ENCODE data around the gene COPS4.

Gene COPS4

DNA sequence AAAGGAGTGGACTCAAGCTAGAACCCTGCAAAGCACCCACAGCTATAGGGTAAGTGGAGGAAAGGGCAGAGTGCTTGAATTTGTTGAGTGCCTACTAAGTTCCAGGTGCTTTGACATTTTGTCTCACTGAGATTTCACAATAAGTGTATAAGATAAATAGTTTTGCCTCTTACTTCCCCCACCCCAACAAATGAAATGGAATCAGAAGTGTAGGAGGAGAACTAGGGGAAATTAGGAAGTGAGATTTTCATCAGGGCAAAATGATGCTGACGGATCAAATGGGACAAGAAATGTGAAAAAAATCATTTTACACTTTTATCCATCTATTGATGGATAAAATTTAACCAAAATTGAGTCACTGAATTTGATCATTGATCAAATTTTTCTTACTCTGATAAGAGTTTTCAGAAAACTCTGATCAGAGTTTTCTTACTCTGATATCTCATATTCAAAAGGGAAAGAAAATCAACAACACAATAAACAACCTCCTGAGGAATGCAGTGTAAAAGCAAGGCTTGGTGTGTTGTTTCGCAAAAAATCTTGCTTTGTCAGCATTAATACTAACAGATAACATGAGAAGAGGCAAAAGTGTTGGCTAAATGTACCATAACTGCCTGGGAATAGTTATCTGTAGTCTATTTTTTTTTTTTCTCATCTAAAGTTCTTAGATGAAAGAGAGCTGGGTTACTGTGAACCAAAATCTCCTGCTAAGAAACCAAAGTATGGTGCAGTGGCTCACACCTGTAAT lies 54.6 kb downstream of the COPS4 start:
- DNase-seq, result no peak

- no peak for DNase-seq
Observed at GRCh38 chr4:83093060-83093640, 58.2 kb downstream of the COPS4 start.

DNA sequence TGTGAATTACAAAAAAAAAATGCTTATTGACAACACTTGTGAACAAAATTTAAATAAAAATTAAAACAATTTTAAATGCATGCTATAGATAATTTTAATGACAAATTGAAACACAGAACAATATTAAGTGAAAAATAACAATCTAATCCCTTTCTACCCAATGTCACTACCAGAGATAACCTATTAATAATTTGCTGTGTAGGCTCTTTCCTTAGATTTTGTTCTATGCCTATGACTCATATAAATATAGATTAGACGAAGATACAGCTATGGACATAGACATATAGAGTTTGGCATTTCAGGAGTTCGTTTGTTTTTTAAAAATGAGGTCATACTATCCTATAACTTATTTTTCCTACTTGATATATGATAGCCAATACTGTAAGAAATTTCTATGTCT lies 61.4 kb downstream of the COPS4 start:
- no peak for DNase-seq

DNA sequence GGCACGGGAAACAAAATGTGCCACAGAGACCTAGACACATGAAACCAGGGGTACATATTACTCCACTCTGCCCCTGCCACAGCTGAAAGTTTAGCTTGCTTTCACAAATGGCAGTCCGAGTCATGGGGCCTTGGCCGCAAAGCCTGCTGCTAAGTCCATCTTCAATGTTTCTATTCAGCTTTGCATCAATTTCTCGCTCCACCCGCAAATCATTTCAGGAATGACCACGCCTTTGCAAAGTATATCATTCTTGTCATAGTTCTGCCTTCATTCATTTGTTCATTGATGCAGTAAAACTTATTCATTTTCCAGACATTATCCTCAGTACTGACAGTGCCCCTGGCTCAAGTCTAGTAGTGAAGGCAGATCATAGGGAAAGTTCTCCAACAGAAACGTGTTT lies 70.0 kb downstream of the COPS4 start:
- DNase-seq, result no peak

DNA sequence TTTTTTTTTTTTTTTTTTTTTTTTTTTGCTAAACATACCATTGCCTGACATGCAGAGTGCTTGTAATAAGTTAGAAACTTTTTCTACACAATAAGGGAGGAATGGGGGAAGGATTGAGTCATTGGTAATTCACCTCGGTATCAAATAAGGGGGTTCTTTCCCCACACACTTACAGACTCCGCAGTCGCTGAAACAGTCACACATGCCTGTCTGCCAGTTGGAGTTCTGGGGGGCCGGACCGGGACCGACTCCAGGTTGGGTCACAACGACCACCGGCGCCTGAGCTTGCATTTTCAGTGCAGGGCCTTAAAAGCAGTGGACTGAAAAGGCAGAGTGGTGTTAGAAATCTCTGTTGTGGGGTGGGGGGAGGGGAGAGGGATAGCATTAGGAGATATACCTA lies 72.6 kb downstream of the COPS4 start:
- DNase-seq, result no peak

DNA sequence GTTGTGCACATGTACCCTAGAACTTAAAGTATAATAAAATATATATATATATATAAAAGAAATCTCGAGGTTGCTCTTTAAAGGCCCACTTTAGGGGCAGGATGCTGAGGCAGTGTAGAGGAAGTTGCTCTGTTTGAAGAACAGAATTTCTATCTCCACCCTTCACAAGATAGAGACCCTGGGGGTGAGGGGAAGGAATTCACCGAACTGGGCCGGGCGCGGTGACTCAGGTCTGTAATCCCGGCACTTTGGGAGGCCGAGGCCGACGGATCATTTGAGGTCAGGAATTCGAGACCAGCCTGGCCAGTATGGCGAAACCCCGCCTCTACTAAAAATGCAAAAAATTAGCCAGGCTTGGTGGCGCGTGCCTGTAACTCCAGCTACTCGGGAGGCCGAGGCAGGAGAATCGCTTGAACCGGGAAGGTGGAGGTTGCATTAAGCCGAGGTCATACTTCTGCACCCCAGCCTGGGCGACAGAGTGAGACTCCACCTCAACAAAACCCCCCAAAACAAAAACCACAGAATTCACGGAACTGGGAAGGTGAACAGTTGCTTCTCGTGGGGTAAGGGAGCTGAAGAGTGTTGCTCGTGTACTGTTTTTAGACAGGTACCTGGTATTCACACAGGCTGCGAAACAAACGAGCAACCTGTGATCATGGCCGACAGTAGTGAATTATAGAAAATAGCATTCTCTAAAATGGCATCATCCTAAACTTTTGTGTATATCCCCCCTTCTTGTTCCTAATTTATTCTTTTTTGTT lies 73.3 kb downstream of the COPS4 start:
- DNase-seq, result no peak

GRCh38 chr4:83109480-83110222 lies 74.7 kb downstream of the COPS4 start:
- DNase-seq, result peak; percentile 46 to 74

GRCh38 chr4:83110223-83110945 lies 75.4 kb downstream of the COPS4 start:
- DNase-seq, result peak; percentile 83 to 93

GRCh38 chr4:83110970-83111750 lies 76.2 kb downstream of the COPS4 start:
- peak; percentile 17 to 24 for DNase-seq

- peak in 1 of 2 experiments; percentile 14 for DNase-seq
Observed at GRCh38 chr4:83111751-83112141, 76.8 kb downstream of the COPS4 start.

DNA sequence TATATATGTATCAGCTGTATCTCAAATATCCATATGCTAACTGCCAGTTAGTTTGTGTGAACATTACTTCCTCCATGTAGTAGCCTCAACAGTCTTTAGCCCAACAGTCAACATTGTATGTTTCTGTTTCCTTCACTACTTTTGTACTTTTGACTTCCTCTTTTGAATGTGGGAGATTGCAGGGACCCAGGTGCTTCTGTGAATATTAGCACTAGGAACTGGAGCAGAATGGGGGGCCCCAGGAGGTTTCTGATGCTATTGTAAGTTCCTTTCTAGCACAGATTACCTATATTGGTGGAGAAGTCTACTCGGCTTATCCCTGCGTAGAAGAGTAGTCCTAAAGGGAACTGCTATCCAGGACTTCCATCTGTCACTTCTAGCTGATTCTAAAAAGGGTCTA lies 77.2 kb downstream of the COPS4 start:
- DNase-seq, result no peak

DNA sequence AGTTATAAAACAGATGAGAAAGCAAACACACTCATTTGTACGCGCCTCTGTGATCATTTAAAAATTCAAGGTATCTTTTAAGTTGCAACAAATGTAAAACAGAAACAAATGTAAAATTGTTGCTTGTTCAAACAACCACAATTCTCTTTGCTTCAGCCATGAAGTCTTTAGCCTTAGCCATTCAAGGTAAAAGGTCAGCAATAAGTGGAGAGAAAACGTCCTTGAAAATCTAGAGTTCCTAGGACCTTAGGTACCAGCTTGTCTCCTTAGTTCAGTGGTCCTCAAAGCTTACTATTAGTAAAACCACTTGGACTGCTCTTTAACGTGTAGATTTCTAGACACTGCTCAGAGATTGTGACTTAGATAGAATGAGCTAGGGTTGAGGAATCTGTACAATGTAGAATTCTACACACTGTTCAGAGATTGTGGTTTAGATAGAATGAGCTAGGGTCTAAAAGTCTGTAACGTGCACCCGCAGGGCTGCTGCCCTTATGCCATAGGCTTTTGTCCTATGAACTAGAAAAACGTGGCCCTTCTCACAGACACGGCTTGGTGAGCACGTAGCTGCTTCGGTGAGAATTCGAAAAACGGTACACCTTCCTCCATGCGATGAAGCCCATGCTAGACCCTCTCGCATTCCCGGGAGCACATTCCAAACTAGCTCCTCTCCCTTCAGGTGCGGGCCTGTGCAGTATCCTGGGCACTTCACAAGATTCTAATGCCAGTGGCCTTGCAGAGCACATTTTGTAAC lies 77.9 kb downstream of the COPS4 start:
- no peak for DNase-seq

GRCh38 chr4:83113429-83113786 lies 78.4 kb downstream of the COPS4 start:
- DNase-seq, result no peak

- DNase-seq, result no peak
Observed at GRCh38 chr4:83114576-83114975, 79.6 kb downstream of the COPS4 start, which contains the start of gene PLAC8. Gene PLAC8 (minus strand): TSS chr4:83114729. CDS start chr4:83107921, 6,808 bp downstream.

DNA sequence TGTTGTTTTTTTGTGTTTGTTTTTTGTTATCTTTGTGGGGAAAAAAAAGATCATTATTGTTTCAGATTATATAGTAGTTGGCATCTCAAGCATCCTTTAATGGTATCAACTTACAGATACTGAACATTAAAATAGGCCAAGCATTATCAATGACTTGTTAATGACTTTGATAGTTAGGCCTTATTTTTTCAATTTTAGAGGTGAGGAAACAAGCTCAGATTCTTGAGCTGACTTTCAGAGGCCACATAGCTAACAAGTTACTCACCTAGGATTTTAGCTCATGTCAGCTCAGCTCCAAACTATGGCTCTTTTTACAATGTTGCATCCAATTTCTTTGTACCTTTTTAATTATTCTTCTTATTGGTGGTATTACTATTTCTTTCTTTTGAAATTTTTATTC lies 80.0 kb downstream of the COPS4 start:
- DNase-seq, result no peak

DNA sequence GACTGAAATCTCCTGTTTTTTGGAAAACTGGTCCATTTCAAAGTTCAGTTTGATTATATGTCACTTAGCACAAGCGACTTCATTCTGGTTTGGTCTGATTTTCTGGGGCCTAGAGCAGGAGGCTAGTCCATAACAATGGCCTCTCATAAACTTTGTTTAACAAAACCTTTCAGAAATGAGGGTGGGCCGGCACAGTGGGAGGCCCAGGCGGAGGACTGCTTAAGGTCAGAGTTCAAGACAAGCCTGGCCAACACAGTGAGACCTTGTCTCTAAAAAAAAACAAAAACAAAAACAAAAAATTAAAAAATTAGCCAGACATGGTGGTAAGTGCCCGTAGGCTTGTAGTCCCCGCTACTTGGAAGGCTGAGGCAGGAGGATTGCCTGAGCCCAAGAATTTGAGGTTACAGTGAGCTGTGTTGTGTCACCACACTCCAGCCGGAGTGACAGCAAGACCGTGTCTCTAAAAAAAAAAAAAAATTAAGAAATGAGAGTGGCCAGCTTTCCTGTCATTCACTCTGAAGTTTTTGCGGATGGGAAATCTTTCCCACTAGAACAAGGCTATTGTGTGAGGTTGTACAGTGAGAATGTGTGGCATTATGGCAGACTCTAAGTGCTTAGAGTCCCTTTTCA lies 80.8 kb downstream of the COPS4 start:
- no peak for DNase-seq

GRCh38 chr4:83118869-83119268 lies 83.9 kb downstream of the COPS4 start:
- DNase-seq, result no peak

DNA sequence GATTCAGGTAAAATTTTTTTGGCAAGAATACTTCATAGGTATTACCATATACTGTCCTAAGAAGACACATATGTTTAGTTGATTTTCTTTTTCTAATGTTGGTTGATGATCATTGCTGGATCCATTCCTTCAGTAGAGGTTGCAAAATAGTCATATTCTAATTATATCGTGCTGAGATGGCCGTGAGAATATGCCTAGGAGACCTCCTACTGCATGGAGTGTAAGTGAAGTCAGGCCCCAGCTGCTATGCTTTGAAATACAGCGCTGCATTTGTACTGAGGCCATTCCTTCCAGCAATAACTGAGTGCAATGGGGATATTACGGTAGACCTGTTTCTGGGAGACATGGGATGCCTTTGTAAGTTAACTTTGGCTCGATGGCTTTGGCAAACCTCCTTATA lies 86.3 kb downstream of the COPS4 start:
- DNase-seq, result no peak

DNA sequence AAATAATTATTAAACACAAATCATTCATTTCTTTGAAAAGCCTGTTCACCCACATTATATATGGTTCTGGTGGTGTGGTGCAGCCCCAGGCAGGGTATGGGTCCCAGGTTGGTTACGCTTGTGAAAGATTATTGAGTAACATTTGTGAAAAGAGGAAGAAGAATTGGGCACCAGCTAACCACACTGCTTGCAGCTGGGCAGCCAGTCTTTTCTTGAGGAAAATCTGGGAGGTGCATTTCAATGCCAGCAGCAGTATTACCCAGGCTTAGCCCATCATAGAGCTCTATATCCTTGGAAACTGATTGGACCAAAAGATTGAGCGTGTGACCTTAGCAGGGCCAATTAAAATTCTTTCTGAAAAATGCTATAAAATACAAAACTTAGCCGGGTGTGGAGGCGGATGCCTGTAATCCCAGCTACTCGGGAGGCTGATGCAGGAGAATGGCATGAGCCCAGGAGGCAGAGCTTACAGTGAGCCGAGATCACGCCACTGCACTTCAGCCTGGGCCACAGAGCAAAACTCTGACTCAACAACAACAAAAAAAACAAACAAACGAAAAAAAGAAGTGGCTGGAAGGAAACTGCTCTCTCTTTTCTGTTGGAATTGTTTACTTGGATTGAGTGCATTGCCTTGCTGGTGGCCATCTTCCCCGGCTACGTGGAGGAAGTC lies 89.3 kb downstream of the COPS4 start:
- DNase-seq, result no peak

All from NCI-H2081 (cell line).